ENCODE data around the gene PLEKHA1.

PLEKHA1 gene

GRCh38 chr10:122375679-122376160, 1.2 kb downstream of the PLEKHA1 start:
- DNase-seq (ENCODE audit: low read depth): no peak
- TF ChIP-seq CTCF (IDR thresholded peaks at IDR 0.05; ENCODE audit: low read depth, low read length, missing control alignments): no peak
- H3K4me3 ChIP-seq (ENCODE audit: low read depth, low read length): no peak overlapping the region

GRCh38 chr10:122376364-122376961, 2.0 kb downstream of the PLEKHA1 start:
- DNase-seq (ENCODE audit: low read depth): no peak
- no peak for TF ChIP-seq CTCF (IDR thresholded peaks at IDR 0.05; ENCODE audit: low read depth, low read length, missing control alignments)
- no peak overlapping the region for H3K4me3 ChIP-seq (ENCODE audit: low read depth, low read length)

GRCh38 chr10:122379041-122379440, 4.5 kb downstream of the PLEKHA1 start:
- no peak overlapping the region for H3K4me3 ChIP-seq (ENCODE audit: low read depth, low read length)
- no peak for TF ChIP-seq CTCF (IDR thresholded peaks at IDR 0.05; ENCODE audit: low read depth, low read length, missing control alignments)
- DNase-seq (ENCODE audit: low read depth): no peak

- no peak for TF ChIP-seq CTCF (IDR thresholded peaks at IDR 0.05; ENCODE audit: low read depth, low read length, missing control alignments)
- no peak for DNase-seq (ENCODE audit: low read depth)
- no peak overlapping the region for H3K4me3 ChIP-seq (ENCODE audit: low read depth, low read length)
These were observed 5.0 kb downstream of the PLEKHA1 start for GRCh38 chr10:122379537-122379936.

- H3K4me3 ChIP-seq (ENCODE audit: low read depth, low read length): no peak overlapping the region
- TF ChIP-seq CTCF (IDR thresholded peaks at IDR 0.05; ENCODE audit: low read depth, low read length, missing control alignments): no peak
- DNase-seq (ENCODE audit: low read depth): no peak
These were observed 6.2 kb downstream of the PLEKHA1 start for GRCh38 chr10:122380703-122381102.

GRCh38 chr10:122381680-122382079, 7.2 kb downstream of the PLEKHA1 start:
- no peak for TF ChIP-seq CTCF (IDR thresholded peaks at IDR 0.05; ENCODE audit: low read depth, low read length, missing control alignments)
- DNase-seq (ENCODE audit: low read depth): no peak
- H3K4me3 ChIP-seq (ENCODE audit: low read depth, low read length): no peak overlapping the region

GRCh38 chr10:122386514-122386913, 12.0 kb downstream of the PLEKHA1 start:
- no peak for DNase-seq (ENCODE audit: low read depth)
- H3K4me3 ChIP-seq (ENCODE audit: low read depth, low read length): no peak overlapping the region
- TF ChIP-seq CTCF (IDR thresholded peaks at IDR 0.05; ENCODE audit: low read depth, low read length, missing control alignments): no peak

All from GM12864 (cell line).